Mesothelial cell of epicardium (in vitro differentiated cells): ENCODE data around the gene LRMDA. TPM values are rescaled to one million over a fixed set of nuclear protein-coding genes. Genes with fewer than 3 reads are reported as not detected.

ENCODE experiments used
- DNase-seq, 2 experiments: peaks; one replicate each; pipeline ENCODE4 v3.0.0; 2021; ENCODE audit warnings: low spot score in 2 of 2; ENCODE audit not compliant: unreplicated experiment in 2 of 2
- H3K27ac Mint-ChIP-seq: 2 replicates; pipeline ENCODE4 v1.8.0; 2021; ENCODE audit warnings: mixed read lengths
- H3K27me3 Mint-ChIP-seq: 2 replicates; pipeline ENCODE4 v1.8.0; 2021; ENCODE audit warnings: low read depth, mixed read lengths
- H3K36me3 Mint-ChIP-seq: 2 replicates; pipeline ENCODE4 v1.8.0; 2021; ENCODE audit warnings: mixed read lengths
- H3K4me1 Mint-ChIP-seq: 2 replicates; pipeline ENCODE4 v1.8.0; 2021; ENCODE audit warnings: mixed read lengths
- H3K4me3 Mint-ChIP-seq: 2 replicates; pipeline ENCODE4 v1.8.0; 2021; ENCODE audit warnings: mild to moderate bottlenecking, moderate library complexity, mixed read lengths
- H3K9me3 Mint-ChIP-seq: 2 replicates; pipeline ENCODE4 v1.8.0; 2021; ENCODE audit warnings: mixed read lengths
- total RNA-seq: library from RNA; stranded (reverse); gene quantifications from 3 replicates; pipeline ENCODE4 v1.2.1, GENCODE V29; 2021
- TF ChIP-seq, protein P1 (sequence below): fragments of 200-600 bp; sonication (generic); IDR thresholded peaks from one replicate; pipeline ENCODE4 v1.5.0; 2021; ENCODE audit warnings: antibody characterized with exemption; ENCODE audit not compliant: unreplicated experiment

LRMDA gene
- total RNA-seq, 1 donor from 2014 or later: 2.0 TPM

DNA sequence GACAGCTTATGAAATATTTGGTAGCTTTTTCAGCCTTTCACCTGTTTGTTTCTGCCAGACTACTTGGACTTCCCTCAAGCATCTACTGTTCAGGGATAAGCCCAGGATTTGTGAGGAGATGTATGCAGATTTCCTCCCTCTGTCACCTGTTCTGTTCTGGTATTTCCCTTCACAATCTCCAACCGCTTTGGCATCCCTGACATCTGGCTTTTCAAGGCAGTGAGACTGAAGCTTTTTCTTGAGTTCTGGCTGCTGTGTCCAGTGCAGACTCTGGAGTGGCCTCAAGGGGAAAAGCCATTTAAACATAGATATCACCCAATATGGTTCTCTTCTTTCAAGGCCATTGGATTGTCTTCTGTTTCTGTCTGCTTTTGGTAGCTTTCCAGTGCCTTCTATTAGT lies 369.7 kb downstream of the LRMDA start:
- Mint-ChIP-seq H3K9me3 (peaks cover 17% of the 10 kb centered on the region), H3K27me3 (peaks cover 47% of the 10 kb centered on the region), H3K4me1 (no peaks in the 10 kb centered on the region), H3K36me3 (peaks cover 1% of the 10 kb centered on the region), H3K27ac (no peak overlapping the region), H3K4me3 (no peak overlapping the region)
- TF ChIP-seq, protein P1, sequence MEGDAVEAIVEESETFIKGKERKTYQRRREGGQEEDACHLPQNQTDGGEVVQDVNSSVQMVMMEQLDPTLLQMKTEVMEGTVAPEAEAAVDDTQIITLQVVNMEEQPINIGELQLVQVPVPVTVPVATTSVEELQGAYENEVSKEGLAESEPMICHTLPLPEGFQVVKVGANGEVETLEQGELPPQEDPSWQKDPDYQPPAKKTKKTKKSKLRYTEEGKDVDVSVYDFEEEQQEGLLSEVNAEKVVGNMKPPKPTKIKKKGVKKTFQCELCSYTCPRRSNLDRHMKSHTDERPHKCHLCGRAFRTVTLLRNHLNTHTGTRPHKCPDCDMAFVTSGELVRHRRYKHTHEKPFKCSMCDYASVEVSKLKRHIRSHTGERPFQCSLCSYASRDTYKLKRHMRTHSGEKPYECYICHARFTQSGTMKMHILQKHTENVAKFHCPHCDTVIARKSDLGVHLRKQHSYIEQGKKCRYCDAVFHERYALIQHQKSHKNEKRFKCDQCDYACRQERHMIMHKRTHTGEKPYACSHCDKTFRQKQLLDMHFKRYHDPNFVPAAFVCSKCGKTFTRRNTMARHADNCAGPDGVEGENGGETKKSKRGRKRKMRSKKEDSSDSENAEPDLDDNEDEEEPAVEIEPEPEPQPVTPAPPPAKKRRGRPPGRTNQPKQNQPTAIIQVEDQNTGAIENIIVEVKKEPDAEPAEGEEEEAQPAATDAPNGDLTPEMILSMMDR: no peak
- DNase-seq: no peak

DNA sequence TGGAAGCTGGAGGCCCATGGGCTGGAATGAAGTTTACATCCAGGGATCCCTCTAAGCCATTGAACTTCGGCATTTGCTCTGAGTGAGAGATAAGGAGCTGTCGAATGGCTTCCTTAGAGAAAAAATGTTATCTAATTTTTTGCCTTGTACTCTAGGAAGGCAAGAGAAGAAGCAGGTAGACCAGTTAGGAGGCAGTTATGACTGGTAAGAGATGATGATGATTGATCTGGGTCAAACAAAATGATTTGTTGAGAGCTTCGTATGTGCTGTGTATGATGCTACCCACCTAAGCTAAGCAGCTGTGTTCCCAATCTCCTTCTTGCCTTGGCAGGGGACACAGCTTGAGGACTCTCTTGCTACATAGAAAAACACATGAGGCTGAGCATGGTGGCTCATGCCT lies 370.2 kb downstream of the LRMDA start:
- Mint-ChIP-seq H3K27ac (no peak overlapping the region), H3K36me3 (peaks cover 1% of the 10 kb centered on the region), H3K27me3 (peaks cover 50% of the 10 kb centered on the region), H3K9me3 (peaks cover 17% of the 10 kb centered on the region), H3K4me1 (no peaks in the 10 kb centered on the region), H3K4me3 (no peak overlapping the region)
- TF ChIP-seq, protein P1: no peak
- DNase-seq: no peak

DNA sequence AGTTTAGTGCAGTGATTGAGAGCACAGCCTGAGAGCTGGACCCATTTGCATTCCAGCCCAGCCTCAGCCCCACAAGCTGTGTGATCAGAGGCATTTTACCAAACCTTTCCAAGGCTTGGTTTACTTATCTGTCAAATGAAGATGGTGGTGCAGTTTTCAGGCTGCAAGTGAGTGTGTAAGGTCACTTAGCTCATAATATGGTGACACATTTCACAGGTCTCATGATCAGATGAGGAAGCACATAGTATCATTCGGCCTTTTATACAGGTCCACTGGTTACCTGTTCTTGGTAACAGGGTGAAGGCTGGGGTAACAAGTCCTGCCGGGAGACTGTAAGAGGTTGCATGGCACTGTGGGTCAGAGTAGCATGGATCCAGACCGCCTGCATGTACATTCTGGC lies 371.7 kb downstream of the LRMDA start:
- H3K9me3 Mint-ChIP-seq: peaks cover 9% of the 10 kb centered on the region
- H3K27ac Mint-ChIP-seq: no peak overlapping the region
- no peak for DNase-seq
- peaks cover 65% of the 10 kb centered on the region for H3K27me3 Mint-ChIP-seq
- TF ChIP-seq, protein P1: no peak
- H3K4me3 Mint-ChIP-seq: no peak overlapping the region
- no peaks in the 10 kb centered on the region for H3K4me1 Mint-ChIP-seq
- no peaks in the 10 kb centered on the region for H3K36me3 Mint-ChIP-seq

DNA sequence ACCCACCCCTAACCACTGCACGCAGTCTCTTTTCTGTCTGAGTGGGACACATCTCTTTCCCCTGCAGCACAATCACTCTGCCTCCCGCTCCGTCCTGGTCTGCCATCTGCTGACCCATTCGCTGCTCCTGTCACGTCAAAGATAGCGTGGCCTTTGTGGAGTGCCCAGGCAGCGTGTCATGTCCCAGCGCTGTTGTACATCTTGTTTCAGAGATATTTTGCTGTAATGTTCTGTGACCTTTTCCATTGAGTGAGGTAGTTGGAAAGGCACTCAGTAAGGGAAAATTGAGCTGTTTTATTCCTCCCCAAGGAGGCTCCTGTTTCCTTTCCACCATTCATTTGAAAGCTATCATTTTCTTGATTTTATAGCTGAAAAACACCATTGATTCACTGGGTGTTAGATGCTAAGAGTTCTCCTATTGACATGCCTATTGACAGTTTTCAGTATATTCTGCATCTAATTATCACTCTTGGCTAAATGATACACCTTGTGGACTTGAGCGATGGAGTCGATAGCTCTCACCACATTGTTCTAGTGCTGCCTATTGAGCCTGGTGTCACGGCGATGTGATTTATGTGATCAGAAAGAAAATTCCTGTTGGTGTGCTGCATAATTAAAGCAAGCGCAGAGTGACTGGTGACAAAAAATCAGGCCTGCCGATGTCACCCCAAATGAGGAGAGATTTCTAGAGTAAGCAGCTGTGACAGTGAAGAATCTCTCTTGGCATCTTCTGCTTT lies 372.6 kb downstream of the LRMDA start:
- H3K27ac Mint-ChIP-seq: no peak overlapping the region
- no peaks in the 10 kb centered on the region for H3K36me3 Mint-ChIP-seq
- H3K27me3 Mint-ChIP-seq: peaks cover 69% of the 10 kb centered on the region
- no peaks in the 10 kb centered on the region for H3K4me1 Mint-ChIP-seq
- TF ChIP-seq, protein P1: no peak
- H3K4me3 Mint-ChIP-seq: no peak overlapping the region
- no peak for DNase-seq
- peaks cover 9% of the 10 kb centered on the region for H3K9me3 Mint-ChIP-seq

DNA sequence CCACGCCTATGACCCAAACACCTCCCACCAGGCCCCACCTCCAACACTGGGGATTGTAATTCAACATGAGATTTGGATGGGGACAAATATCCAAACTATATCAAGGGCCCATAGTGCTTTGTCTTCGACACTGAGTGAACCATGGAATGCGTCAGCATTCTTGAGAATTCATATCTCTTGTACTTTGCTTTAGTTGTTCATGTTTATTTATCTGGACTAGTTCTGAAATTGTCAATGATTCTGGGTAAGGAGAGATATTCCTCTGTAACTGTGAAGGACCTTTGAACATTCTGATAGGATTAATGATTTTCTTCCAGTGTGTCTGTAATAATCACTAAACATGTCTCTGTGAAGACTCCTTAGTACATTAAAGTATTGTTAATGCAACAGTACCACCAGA lies 374.8 kb downstream of the LRMDA start:
- TF ChIP-seq, protein P1: no peak
- no peaks in the 10 kb centered on the region for H3K36me3 Mint-ChIP-seq
- DNase-seq: no peak
- H3K27ac Mint-ChIP-seq: no peak overlapping the region
- no peak overlapping the region for H3K4me3 Mint-ChIP-seq
- no peaks in the 10 kb centered on the region for H3K4me1 Mint-ChIP-seq
- peaks cover 7% of the 10 kb centered on the region for H3K9me3 Mint-ChIP-seq
- H3K27me3 Mint-ChIP-seq: peaks cover 77% of the 10 kb centered on the region
